AG04449 (cell line): ENCODE data around the gene ARHGEF7.

Experiments used
- CTCF ChIA-PET: fragments of 350-600 bp; formaldehyde crosslinking; extraction: SDS; loops from one replicate; lab custom pipeline; 2021; ENCODE audit warnings: antibody characterized with exemption; lab: Yijun Ruan, JAX
- POLR2A ChIA-PET: fragments of 400-600, 350-600 bp; formaldehyde crosslinking; extraction: SDS; loops from one replicate; lab custom pipeline; 2020; ENCODE audit warnings: antibody characterized with exemption, inconsistent platforms; lab: Yijun Ruan, JAX
- DNase-seq: peaks from one replicate; pipeline ENCODE4 v3.0.0-alpha.2; 2010; ENCODE audit warnings: low read depth, low spot score
- H3K4me3 ChIP-seq: 2 replicates; pipeline ENCODE4 v1.5.1; 2011; ENCODE audit warnings: low read depth, mild to moderate bottlenecking, control low read depth, low read length
- CTCF ChIP-seq: IDR thresholded peaks from one replicate; pipeline ENCODE4 v1.5.1; 2011; ENCODE audit warnings: mild to moderate bottlenecking, moderate library complexity, low read length, control low read depth, inconsistent platforms; ENCODE audit not compliant: insufficient read depth; ENCODE audit errors: missing control alignments

Gene ARHGEF7

GRCh38 chr13:111292710-111293485, 177.8 kb downstream of the ARHGEF7 start:
- DNase-seq: no peak
- POLR2A ChIA-PET: no interaction called here
- no peak for TF ChIP-seq CTCF
- CTCF ChIA-PET: interaction anchor here (1.6 kb wide), 1 partner anchor 8 kb away, joined by 6 read pairs; no protein-coding TSS in a partner anchor
- no peak overlapping the region for H3K4me3 ChIP-seq

- POLR2A ChIA-PET: no interaction called here
- no peak overlapping the region for H3K4me3 ChIP-seq
- CTCF ChIA-PET: no interaction called here
- TF ChIP-seq CTCF: no peak
- no peak for DNase-seq
Observed at GRCh38 chr13:111295886-111296285, 180.8 kb downstream of the ARHGEF7 start.

- POLR2A ChIA-PET: no interaction called here
- no peak for DNase-seq
- TF ChIP-seq CTCF: no peak
- no peak overlapping the region for H3K4me3 ChIP-seq
- CTCF ChIA-PET: no interaction called here
Observed at GRCh38 chr13:111296417-111296816, 181.3 kb downstream of the ARHGEF7 start.

- DNase-seq: no peak
- no peak overlapping the region for H3K4me3 ChIP-seq
- POLR2A ChIA-PET: no interaction called here
- CTCF ChIA-PET: no interaction called here
- TF ChIP-seq CTCF: no peak
Observed at GRCh38 chr13:111298214-111298975, 183.3 kb downstream of the ARHGEF7 start.

- TF ChIP-seq CTCF: no peak
- ChIA-PET CTCF (interaction anchor here (1.8 kb wide), 1 partner anchor 78 kb away, joined by 6 read pairs; no protein-coding TSS in a partner anchor), POLR2A (interaction anchor here (1.0 kb wide), 1 partner anchor 11 kb away, joined by 3 read pairs; no protein-coding TSS in a partner anchor)
- H3K4me3 ChIP-seq: no peak overlapping the region
- DNase-seq: no peak
Observed at GRCh38 chr13:111302045-111302726, 187.1 kb downstream of the ARHGEF7 start.
